H9 (cell line): ENCODE results near the gene HIP1R. TPM values are rescaled to one million over a fixed set of nuclear protein-coding genes. Genes with fewer than 3 reads are reported as not detected.

Experiments
- DNase-seq: peaks from one replicate; pipeline ENCODE4 v3.0.0-alpha.2; 2017
- H2AFZ ChIP-seq: one replicate; pipeline ENCODE4 v1.6.1; 2013; ENCODE audit warnings: mild to moderate bottlenecking, low read length, control low read depth, moderate library complexity
- H2AK5ac ChIP-seq: 2 replicates; pipeline ENCODE4 v1.6.1; 2013; ENCODE audit warnings: low read length, control low read depth, mixed read lengths; ENCODE audit not compliant: insufficient read length
- H2BK120ac ChIP-seq: one replicate; pipeline ENCODE4 v1.6.1; 2013; ENCODE audit warnings: low read depth, mild to moderate bottlenecking, low read length, control low read depth, inconsistent platforms; ENCODE audit not compliant: poor library complexity, severe bottlenecking
- H2BK12ac ChIP-seq: 2 replicates; pipeline ENCODE4 v1.6.1; 2013; ENCODE audit warnings: low read length, control low read depth, mixed read lengths, low read depth; ENCODE audit not compliant: insufficient read length
- H2BK15ac ChIP-seq: 2 replicates; pipeline ENCODE4 v1.6.1; 2013; ENCODE audit warnings: low read depth, low read length, control low read depth
- H2BK20ac ChIP-seq: one replicate; pipeline ENCODE4 v1.6.1; 2013; ENCODE audit warnings: low read depth, mild to moderate bottlenecking, low read length, control low read depth, inconsistent platforms; ENCODE audit not compliant: poor library complexity, severe bottlenecking
- H2BK5ac ChIP-seq: 2 replicates; pipeline ENCODE4 v1.6.1; 2013; ENCODE audit warnings: low read length, control low read depth, mixed read lengths; ENCODE audit not compliant: insufficient read length
- H3K14ac ChIP-seq: 2 replicates; pipeline ENCODE4 v1.6.1; 2013; ENCODE audit warnings: low read length, control low read depth; ENCODE audit not compliant: insufficient read depth
- H3K18ac ChIP-seq: 2 replicates; pipeline ENCODE4 v1.6.1; 2013; ENCODE audit warnings: low read depth, mild to moderate bottlenecking, mixed read lengths, low read length, control low read depth; ENCODE audit not compliant: insufficient read length
- H3K23ac ChIP-seq: 2 replicates; pipeline ENCODE4 v1.6.1; 2013; ENCODE audit warnings: low read length, control low read depth, mixed read lengths, low read depth; ENCODE audit not compliant: insufficient read length
- H3K23me2 ChIP-seq: 2 replicates; pipeline ENCODE4 v1.6.1; 2013; ENCODE audit warnings: low read depth, mild to moderate bottlenecking, mixed read lengths, low read length, control low read depth; ENCODE audit not compliant: insufficient read length, poor library complexity, severe bottlenecking
- H3K27ac ChIP-seq: 2 replicates; pipeline ENCODE4 v1.5.1; 2013; ENCODE audit warnings: low read length, control low read depth, mixed read lengths, low read depth; ENCODE audit not compliant: insufficient read length
- H3K27me3 ChIP-seq: 2 replicates; pipeline ENCODE4 v1.6.1; 2013; ENCODE audit warnings: low read length, control low read depth, inconsistent platforms; ENCODE audit not compliant: insufficient read depth
- H3K4ac ChIP-seq: 2 replicates; pipeline ENCODE4 v1.6.1; 2013; ENCODE audit warnings: low read depth, mild to moderate bottlenecking, control low read depth, inconsistent platforms, low read length, moderate library complexity
- H3K4me1 ChIP-seq: 2 replicates; pipeline ENCODE4 v1.6.1; 2013; ENCODE audit warnings: low read length, control low read depth, inconsistent platforms; ENCODE audit not compliant: insufficient read depth
- H3K4me2 ChIP-seq: 2 replicates; pipeline ENCODE4 v1.6.1; 2013; ENCODE audit warnings: low read length, control low read depth, mixed read lengths; ENCODE audit not compliant: insufficient read length, insufficient read depth
- H3K56ac ChIP-seq: 2 replicates; pipeline ENCODE4 v1.6.1; 2013; ENCODE audit warnings: low read depth, mild to moderate bottlenecking, mixed read lengths, low read length, control low read depth; ENCODE audit not compliant: insufficient read length
- H3K79me1 ChIP-seq: 2 replicates; pipeline ENCODE4 v1.6.1; 2013; ENCODE audit warnings: low read depth, mild to moderate bottlenecking, moderate library complexity, low read length, control low read depth, inconsistent platforms; ENCODE audit not compliant: insufficient read depth, poor library complexity, severe bottlenecking
- H3K79me2 ChIP-seq: 2 replicates; pipeline ENCODE4 v1.6.1; 2013; ENCODE audit warnings: low read length, control low read depth, inconsistent platforms; ENCODE audit not compliant: insufficient read depth
- H3K9ac ChIP-seq: 2 replicates; pipeline ENCODE4 v1.6.1; 2013; ENCODE audit warnings: low read length, control low read depth, mixed read lengths; ENCODE audit not compliant: insufficient read length; ENCODE audit errors: extremely low read depth
- H3K9me3 ChIP-seq: one replicate; pipeline ENCODE4 v1.6.1; 2013; ENCODE audit warnings: low read depth, low read length, inconsistent platforms; ENCODE audit not compliant: control insufficient read depth
- H3T11ph ChIP-seq: one replicate; pipeline ENCODE4 v1.6.1; 2013; ENCODE audit warnings: mild to moderate bottlenecking, low read length, control low read depth, inconsistent platforms
- H4K20me1 ChIP-seq: one replicate; pipeline ENCODE4 v1.6.1; 2013; ENCODE audit not compliant: control insufficient read depth, insufficient read length, insufficient read depth
- H4K5ac ChIP-seq: 2 replicates; pipeline ENCODE4 v1.6.1; 2013; ENCODE audit warnings: low read depth, mild to moderate bottlenecking, mixed read lengths, low read length, control low read depth; ENCODE audit not compliant: insufficient read length
- H4K8ac ChIP-seq: replicated peaks from 2 replicates; pipeline ENCODE4 v1.6.1; 2013; ENCODE audit warnings: low read length, control low read depth, mixed read lengths, low read depth; ENCODE audit not compliant: insufficient read length
- H4K91ac ChIP-seq: 2 replicates; pipeline ENCODE4 v1.6.1; 2013; ENCODE audit warnings: low read depth, mild to moderate bottlenecking, moderate library complexity, mixed read lengths, low read length, control low read depth; ENCODE audit not compliant: insufficient read length
- H3K27ac Mint-ChIP-seq, 3 experiments: 2 replicates in 2 of 3; 3 replicates in 1 of 3; pipeline ENCODE4 v1.8.0; 2020 to 2021; ENCODE audit warnings: mixed read lengths in 3 of 3, mild to moderate bottlenecking in 1 of 3, moderate library complexity in 1 of 3
- H3K27me3 Mint-ChIP-seq: 2 replicates; pipeline ENCODE4 v1.8.0; 2021; ENCODE audit warnings: low read depth, mild to moderate bottlenecking, moderate library complexity, mixed read lengths
- H3K36me3 Mint-ChIP-seq, 3 experiments: 2 replicates in 2 of 3; 3 replicates in 1 of 3; pipeline ENCODE4 v1.8.0; 2020 to 2021; ENCODE audit warnings: low read depth in 3 of 3, mixed read lengths in 3 of 3; ENCODE audit not compliant: insufficient read depth in 1 of 3
- H3K4me1 Mint-ChIP-seq, 2 experiments: 2 replicates each; pipeline ENCODE4 v1.8.0; 2020; ENCODE audit warnings: mixed read lengths in 2 of 2
- H3K4me3 Mint-ChIP-seq, 2 experiments: 2 replicates in 1 of 2; 3 replicates in 1 of 2; pipeline ENCODE4 v1.8.0; 2020 to 2021; ENCODE audit warnings: mild to moderate bottlenecking in 2 of 2, mixed read lengths in 2 of 2, moderate library complexity in 1 of 2
- H3K9me3 Mint-ChIP-seq, 2 experiments: 2 replicates in 1 of 2; 3 replicates in 1 of 2; pipeline ENCODE4 v1.8.0; 2020; ENCODE audit warnings: mild to moderate bottlenecking in 2 of 2, mixed read lengths in 2 of 2, moderate library complexity in 1 of 2
- WGBS: extraction: QIAGEN DNeasy Blood & Tissue Kit; methylation state at CpG from one replicate; pipeline ENCODE4 v1.1.7; 2013; ENCODE audit warnings: missing lambda C conversion rate, low lambda C conversion rate, mixed read lengths; ENCODE audit not compliant: insufficient read length; ENCODE audit errors: extremely low coverage; 5-methylcytosine and 5-hydroxymethylcytosine counted together
- total RNA-seq: library from RNA; stranded (reverse); gene quantifications from 2 replicates; pipeline ENCODE4 v1.2.1, GENCODE V29; 2021
- TF ChIP-seq, protein P1 (sequence below): fragments of 200-600 bp; sonication (generic); conservative IDR thresholded peaks from 3 replicates; pipeline ENCODE4 v1.8.0; 2021; ENCODE audit warnings: antibody characterized with exemption, mild to moderate bottlenecking

The HIP1R gene
- total RNA-seq, 1 experiment from 2014 or later: 17.4 TPM

DNA sequence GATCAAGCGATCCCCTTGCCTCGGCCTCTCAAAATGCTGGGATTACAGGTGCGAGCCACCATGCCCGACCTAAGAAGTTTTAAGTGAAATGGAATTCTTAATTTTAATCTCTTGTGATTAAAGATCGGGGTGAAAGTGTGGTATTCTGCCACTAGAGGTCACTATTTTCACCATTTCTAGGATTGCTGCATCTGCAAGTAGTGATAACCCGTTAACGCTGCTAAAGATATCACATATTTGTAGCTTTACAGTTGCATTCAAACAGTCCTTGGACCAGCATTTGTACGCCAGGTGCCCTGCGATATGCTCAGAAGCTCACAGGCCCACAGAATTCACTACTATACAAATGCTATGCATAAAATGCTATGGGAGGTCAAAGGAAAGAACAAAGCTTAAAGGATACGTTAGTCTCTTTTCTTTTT is 41.6 kb upstream of the HIP1R start:
- H2BK15ac ChIP-seq: no peak overlapping the region

More for the DNA sequence above, 41.6 kb upstream of the HIP1R start:
- WGBS: no CpG with 5 or more reads among the region's 10 CpGs
- Histone ChIP-seq H4K8ac (no peak overlapping the region), H3K23ac (no peak overlapping the region), H4K5ac (no peak overlapping the region), H3K79me2 (no peaks in the 10 kb centered on the region), H2BK120ac (no peak overlapping the region), H3K4me1 (no peaks in the 10 kb centered on the region), H3K23me2 (no peaks in the 10 kb centered on the region), H2AFZ (no peak overlapping the region), H3K27ac (no peak overlapping the region), H3K9me3 (no peaks in the 10 kb centered on the region), H4K91ac (no peak overlapping the region), H2AK5ac (no peak overlapping the region), H2BK5ac (no peak overlapping the region), H3K4me2 (no peak overlapping the region), H4K20me1 (no peaks in the 10 kb centered on the region), H3K79me1 (no peaks in the 10 kb centered on the region), H3K4ac (no peak overlapping the region), H3K18ac (no peak overlapping the region), H3K56ac (no peak overlapping the region), H3K14ac (no peak overlapping the region), H3K9ac (no peak overlapping the region), H2BK20ac (no peak overlapping the region), H2BK12ac (no peak overlapping the region), H3K27me3 (no peaks in the 10 kb centered on the region), H3T11ph (no peak overlapping the region)
- DNase-seq: no peak
- no peaks in the 10 kb centered on the region; a peak in 1 of 5 replicates for H3K9me3 Mint-ChIP-seq
- TF ChIP-seq, protein P1, sequence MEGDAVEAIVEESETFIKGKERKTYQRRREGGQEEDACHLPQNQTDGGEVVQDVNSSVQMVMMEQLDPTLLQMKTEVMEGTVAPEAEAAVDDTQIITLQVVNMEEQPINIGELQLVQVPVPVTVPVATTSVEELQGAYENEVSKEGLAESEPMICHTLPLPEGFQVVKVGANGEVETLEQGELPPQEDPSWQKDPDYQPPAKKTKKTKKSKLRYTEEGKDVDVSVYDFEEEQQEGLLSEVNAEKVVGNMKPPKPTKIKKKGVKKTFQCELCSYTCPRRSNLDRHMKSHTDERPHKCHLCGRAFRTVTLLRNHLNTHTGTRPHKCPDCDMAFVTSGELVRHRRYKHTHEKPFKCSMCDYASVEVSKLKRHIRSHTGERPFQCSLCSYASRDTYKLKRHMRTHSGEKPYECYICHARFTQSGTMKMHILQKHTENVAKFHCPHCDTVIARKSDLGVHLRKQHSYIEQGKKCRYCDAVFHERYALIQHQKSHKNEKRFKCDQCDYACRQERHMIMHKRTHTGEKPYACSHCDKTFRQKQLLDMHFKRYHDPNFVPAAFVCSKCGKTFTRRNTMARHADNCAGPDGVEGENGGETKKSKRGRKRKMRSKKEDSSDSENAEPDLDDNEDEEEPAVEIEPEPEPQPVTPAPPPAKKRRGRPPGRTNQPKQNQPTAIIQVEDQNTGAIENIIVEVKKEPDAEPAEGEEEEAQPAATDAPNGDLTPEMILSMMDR: peak; percentile 80
- H3K36me3 Mint-ChIP-seq: no peaks in the 10 kb centered on the region
- no peak overlapping the region for H3K4me3 Mint-ChIP-seq
- peaks cover 7 to 10% of the 10 kb centered on the region in 2 experiments for H3K4me1 Mint-ChIP-seq
- no peak overlapping the region for H3K27ac Mint-ChIP-seq
- no peaks in the 10 kb centered on the region for H3K27me3 Mint-ChIP-seq
